Measurements from ENCODE around the gene PFDN5.
"Not testable (repeated sequence)": the region's sequence is repeated elsewhere in the genome, so short reads cannot be mapped to it uniquely, and the experiment has no call there.

Gene PFDN5

GRCh38 chr12:53328043-53328435 is 32.7 kb downstream of the PFDN5 start:
- DNase-seq (ENCODE audit: low spot score) = no peak

GRCh38 chr12:53330671-53331070 is 35.3 kb downstream of the PFDN5 start:
- no peak for DNase-seq (ENCODE audit: low spot score)

- not testable (repeated sequence) for DNase-seq (ENCODE audit: low spot score)
Observed at GRCh38 chr12:53332339-53332738, 37.0 kb downstream of the PFDN5 start.

GRCh38 chr12:53332744-53333143 is 37.4 kb downstream of the PFDN5 start:
- no peak for DNase-seq (ENCODE audit: low spot score)

GRCh38 chr12:53333289-53333688 is 37.9 kb downstream of the PFDN5 start:
- no peak for DNase-seq (ENCODE audit: low spot score)

- no peak for DNase-seq (ENCODE audit: low spot score)
Observed at GRCh38 chr12:53333845-53334244, 38.5 kb downstream of the PFDN5 start.

GRCh38 chr12:53334822-53335221 is 39.5 kb downstream of the PFDN5 start:
- no peak for DNase-seq (ENCODE audit: low spot score)

GRCh38 chr12:53336181-53336681 is 40.9 kb downstream of the PFDN5 start, which contains the start of gene SP7:
TSS of gene SP7 (minus strand) at chr12:53336354. CDS start at chr12:53335646, 708 bp downstream.
- DNase-seq (ENCODE audit: low spot score) = no peak

- DNase-seq (ENCODE audit: low spot score) = no peak
Observed at GRCh38 chr12:53338017-53338416, 42.7 kb downstream of the PFDN5 start.

GRCh38 chr12:53338916-53339315 is 43.6 kb downstream of the PFDN5 start:
- no peak for DNase-seq (ENCODE audit: low spot score)

- DNase-seq (ENCODE audit: low spot score) = no peak
Observed at GRCh38 chr12:53340398-53340797, 45.1 kb downstream of the PFDN5 start.

GRCh38 chr12:53343449-53343848 is 48.1 kb downstream of the PFDN5 start:
- DNase-seq (ENCODE audit: low spot score) = no peak

GRCh38 chr12:53343969-53344368 is 48.6 kb downstream of the PFDN5 start:
- no peak for DNase-seq (ENCODE audit: low spot score)

- DNase-seq (ENCODE audit: low spot score) = no peak
Observed at GRCh38 chr12:53344487-53344823, 49.1 kb downstream of the PFDN5 start.

GRCh38 chr12:53344824-53345485 is 49.6 kb downstream of the PFDN5 start:
- no peak for DNase-seq (ENCODE audit: low spot score)

GRCh38 chr12:53345486-53346188 is 50.3 kb downstream of the PFDN5 start:
- no peak for DNase-seq (ENCODE audit: low spot score)

- no peak for DNase-seq (ENCODE audit: low spot score)
Observed at GRCh38 chr12:53346491-53346890, 51.1 kb downstream of the PFDN5 start.

GRCh38 chr12:53347905-53348304 is 52.6 kb downstream of the PFDN5 start:
- DNase-seq (ENCODE audit: low spot score) = no peak
